CD4-positive, alpha-beta T cell treated with Interleukin-6 at 100 ng/mL for 8 hours (primary cell): ENCODE measurements around the gene GABBR2.

Experiments
- DNase-seq: peaks from one replicate; pipeline ENCODE4 v3.0.0-alpha.2; 2020; ENCODE audit warnings: mixed read lengths, low spot score

Gene GABBR2

GRCh38 chr9:98634685-98635336 is 73.9 kb downstream of the GABBR2 start:
- DNase-seq = no peak

- no peak for DNase-seq
Observed at GRCh38 chr9:98632839-98633238, 75.9 kb downstream of the GABBR2 start.

- DNase-seq = no peak
Observed at GRCh38 chr9:98627296-98627695, 81.4 kb downstream of the GABBR2 start.

GRCh38 chr9:98625728-98626127 is 83.0 kb downstream of the GABBR2 start:
- DNase-seq = no peak

- DNase-seq = no peak
Observed at GRCh38 chr9:98619788-98620187, 88.9 kb downstream of the GABBR2 start.

- DNase-seq = no peak
Observed at GRCh38 chr9:98615633-98616032, 93.1 kb downstream of the GABBR2 start.

- DNase-seq = no peak
Observed at GRCh38 chr9:98614941-98615340, 93.8 kb downstream of the GABBR2 start.

GRCh38 chr9:98612061-98612752 is 96.5 kb downstream of the GABBR2 start:
- no peak for DNase-seq

- DNase-seq = no peak
Observed at GRCh38 chr9:98611319-98611718, 97.4 kb downstream of the GABBR2 start.

- DNase-seq = no peak
Observed at GRCh38 chr9:98610711-98611110, 98.0 kb downstream of the GABBR2 start.

GRCh38 chr9:98610211-98610610 is 98.5 kb downstream of the GABBR2 start:
- DNase-seq = no peak

GRCh38 chr9:98609646-98610045 is 99.1 kb downstream of the GABBR2 start:
- DNase-seq = no peak

GRCh38 chr9:98607787-98608186 is 100.9 kb downstream of the GABBR2 start:
- no peak for DNase-seq

GRCh38 chr9:98607152-98607551 is 101.6 kb downstream of the GABBR2 start:
- no peak for DNase-seq

GRCh38 chr9:98606730-98607129 is 102.0 kb downstream of the GABBR2 start:
- DNase-seq = no peak

GRCh38 chr9:98605116-98605515 is 103.6 kb downstream of the GABBR2 start:
- DNase-seq = no peak

GRCh38 chr9:98603821-98604383 is 104.8 kb downstream of the GABBR2 start:
- DNase-seq = no peak

GRCh38 chr9:98602839-98603500 is 105.8 kb downstream of the GABBR2 start:
- no peak for DNase-seq

GRCh38 chr9:98600631-98601030 is 108.1 kb downstream of the GABBR2 start:
- no peak for DNase-seq

GRCh38 chr9:98599566-98600216 is 109.0 kb downstream of the GABBR2 start:
- DNase-seq = no peak

GRCh38 chr9:98598861-98599260 is 109.9 kb downstream of the GABBR2 start:
- DNase-seq = no peak

- no peak for DNase-seq
Observed at GRCh38 chr9:98597236-98597771, 111.4 kb downstream of the GABBR2 start.
